ENCODE results near the gene SAG.
A peak's percentile ranks its signal among the peaks of the same experiment; 100 is the strongest.

The SAG gene

GRCh38 chr2:233263045-233263570, 44.5 kb upstream of the SAG start:
- no peak for TF ChIP-seq CTCF (IDR thresholded peaks at IDR 0.05; ENCODE audit: control extremely low read depth, extremely low read depth, low read depth, missing control alignments)
- DNase-seq (ENCODE audit: extremely low spot score): no peak
- ChIA-PET CTCF (interaction anchor here (1.0 to 4.3 kb wide), 5 partner anchors 9 to 652 kb away, joined by 3 to 20 read pairs (median 4); partner anchors contain the start of gene ATG16L1), POLR2A (no interaction called here)

GRCh38 chr2:233264667-233265066, 42.9 kb upstream of the SAG start:
- ChIA-PET POLR2A (no interaction called here), CTCF (interaction anchor here (1.2 to 4.3 kb wide), 3 partner anchors 8 to 203 kb away, joined by 3 to 20 read pairs (median 3); partner anchors contain the start of gene ATG16L1)
- TF ChIP-seq CTCF (IDR thresholded peaks at IDR 0.05; ENCODE audit: control extremely low read depth, extremely low read depth, low read depth, missing control alignments): no peak
- no peak for DNase-seq (ENCODE audit: extremely low spot score)

- peak; percentile 21 for DNase-seq (ENCODE audit: extremely low spot score)
- POLR2A ChIA-PET: interaction anchor here (0.6 kb wide), 1 partner anchor 59 kb away, joined by 3 read pairs; no protein-coding TSS in a partner anchor
- CTCF ChIA-PET: interaction anchor here (1.0 to 4.3 kb wide), 4 partner anchors 10 to 177 kb away, joined by 3 to 20 read pairs (median 4); partner anchors contain the start of gene ATG16L1
- TF ChIP-seq CTCF (IDR thresholded peaks at IDR 0.05; ENCODE audit: control extremely low read depth, extremely low read depth, low read depth, missing control alignments): no peak
Measured at GRCh38 chr2:233265899-233266431, 41.7 kb upstream of the SAG start.

- ChIA-PET POLR2A (interaction anchor here (0.6 kb wide), 1 partner anchor 59 kb away, joined by 3 read pairs; no protein-coding TSS in a partner anchor), CTCF (interaction anchor here (1.0 to 4.3 kb wide), 4 partner anchors 10 to 177 kb away, joined by 3 to 20 read pairs (median 4); partner anchors contain the start of gene ATG16L1)
- DNase-seq (ENCODE audit: extremely low spot score): no peak
- no peak for TF ChIP-seq CTCF (IDR thresholded peaks at IDR 0.05; ENCODE audit: control extremely low read depth, extremely low read depth, low read depth, missing control alignments)
Measured at GRCh38 chr2:233266481-233266880, 41.1 kb upstream of the SAG start.

GRCh38 chr2:233267516-233268245, 39.9 kb upstream of the SAG start:
- no peak for TF ChIP-seq CTCF (IDR thresholded peaks at IDR 0.05; ENCODE audit: control extremely low read depth, extremely low read depth, low read depth, missing control alignments)
- ChIA-PET POLR2A (no interaction called here), CTCF (interaction anchor here (0.7 to 1.9 kb wide), 7 partner anchors 11 to 168 kb away, joined by 3 to 11 read pairs (median 3); partner anchors contain the start of gene ATG16L1)
- peak; percentile 35 for DNase-seq (ENCODE audit: extremely low spot score)

- TF ChIP-seq CTCF (IDR thresholded peaks at IDR 0.05; ENCODE audit: control extremely low read depth, extremely low read depth, low read depth, missing control alignments): no peak
- ChIA-PET POLR2A (no interaction called here), CTCF (interaction anchor here (1.3 kb wide), 1 partner anchor 17 kb away, joined by 3 read pairs; no protein-coding TSS in a partner anchor)
- DNase-seq (ENCODE audit: extremely low spot score): no peak
Measured at GRCh38 chr2:233270366-233270765, 37.2 kb upstream of the SAG start.

All from GM10248 (cell line).